SK-N-MC (cell line): ENCODE results near the gene CEP192.

Source experiments
- EZH2 ChIP-seq: fragments of 200-600 bp; sonication (generic); IDR thresholded peaks from one replicate; pipeline ENCODE4 v1.6.1; 2017; ENCODE audit warnings: antibody characterized with exemption
- POLR2AphosphoS5 ChIP-seq: IDR thresholded peaks from 2 replicates; pipeline ENCODE4 v1.6.1; 2012; ENCODE audit warnings: mild to moderate bottlenecking, low read depth, low read length, borderline replicate concordance

DNA sequence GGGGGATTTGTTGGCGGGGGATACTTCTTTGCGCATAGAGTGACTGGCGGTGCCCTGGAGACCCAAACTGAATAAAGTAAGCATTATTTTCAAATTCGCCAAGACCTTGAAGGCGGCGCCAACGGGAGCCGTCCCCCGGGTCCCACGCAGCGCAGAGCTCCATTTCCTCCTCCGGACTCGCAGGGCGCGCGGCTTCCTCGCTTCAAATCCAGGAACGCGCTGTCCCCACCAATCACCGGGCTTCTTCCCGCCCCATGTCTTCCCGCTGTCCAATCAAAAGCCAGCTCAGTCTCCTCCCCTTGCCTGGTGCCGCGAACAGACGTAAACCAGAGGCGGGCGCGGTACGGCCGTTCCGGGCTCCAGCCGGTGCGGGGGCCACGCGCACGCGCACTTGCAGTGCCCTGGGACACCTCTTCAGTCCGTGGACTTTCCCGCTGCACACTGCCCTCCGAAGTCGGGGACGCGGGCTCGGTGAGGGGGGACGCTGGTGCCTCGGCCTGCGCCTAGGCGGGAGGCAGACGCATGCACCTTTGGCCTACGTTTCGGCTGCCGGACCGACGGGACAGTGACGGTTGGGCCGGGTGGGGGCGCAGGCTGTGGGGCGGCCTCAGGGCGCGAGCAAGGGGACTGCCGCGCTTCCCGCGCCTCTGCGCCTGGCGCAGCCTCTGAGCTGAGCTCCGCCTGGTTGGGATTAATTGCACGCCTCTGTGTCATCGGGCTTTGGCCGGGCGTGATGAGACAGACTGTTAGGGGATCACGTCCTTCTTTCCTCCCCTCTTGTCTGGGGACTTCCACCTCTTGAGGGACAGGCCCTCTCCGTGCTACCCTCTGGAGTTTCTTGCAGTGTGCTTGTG is at the start of gene CEP192:
- TF ChIP-seq POLR2AphosphoS5 (peak; percentile 94), EZH2 (no peak)
